ENCODE measurements around the gene DHDH. TPM values are rescaled to one million over a fixed set of nuclear protein-coding genes. Genes with fewer than 3 reads are reported as not detected.

Gene DHDH
- total and polyA plus RNA-seq, 2 of the 13 experiments (the other 11 are each of a cell fraction or from before 2014, with no cell fraction given): 0.13 to 0.91 TPM

- TF ChIP-seq ZNF407 (CRISPR knock-in tag; IDR thresholded peaks at IDR 0.05; ENCODE audit: not compliant biosample characterization) (peak; percentile 2), TCF7 (IDR thresholded peaks at IDR 0.05; ENCODE audit: low read depth) (no peak), FOXJ3 (CRISPR knock-in tag; IDR thresholded peaks at IDR 0.05; ENCODE audit: borderline replicate concordance) (no peak), GATA4 (IDR thresholded peaks at IDR 0.05; ENCODE audit: borderline replicate concordance, low read depth) (no peak), ZMYM2 (CRISPR knock-in tag; IDR thresholded peaks at IDR 0.05) (no peak), NCOA1 (CRISPR knock-in tag; IDR thresholded peaks at IDR 0.05) (no peak), CREM (IDR thresholded peaks at IDR 0.05) (peak; percentile 17; the same call in 1 of the 2 replicates), CREM (CRISPR knock-in tag; IDR thresholded peaks at IDR 0.05) (no peak), PRPF4 (IDR thresholded peaks at IDR 0.05; ENCODE audit: low read depth, low read length, poor library complexity, severe bottlenecking) (no peak), ONECUT2 (CRISPR knock-in tag; IDR thresholded peaks at IDR 0.05) (no peak), NPAS2 (CRISPR knock-in tag; IDR thresholded peaks at IDR 0.05; ENCODE audit: borderline replicate concordance) (no peak), BORCS8-MEF2B (CRISPR knock-in tag; IDR thresholded peaks at IDR 0.05) (no peak), ZNF710 (CRISPR knock-in tag; IDR thresholded peaks at IDR 0.05; ENCODE audit: borderline replicate concordance) (no peak), MAFG (CRISPR knock-in tag; IDR thresholded peaks at IDR 0.05) (no peak), GTF3A (CRISPR knock-in tag; conservative IDR thresholded peaks at IDR 0.05) (no peak), HNRNPL (IDR thresholded peaks at IDR 0.05; ENCODE audit: low read depth, low read length) (peak; percentile 89)
Measured at GRCh38 chr19:48965806-48966540, 32.5 kb downstream of the DHDH start (continued).
